Lung (tissue), 12 donors: Measurements from ENCODE around the gene ASB6. TPM values are rescaled to one million over a fixed set of nuclear protein-coding genes. Genes with fewer than 3 reads are reported as not detected.

Experiments
- ATAC-seq: fragments of 200-7000 bp; cut with Tn5 transposase; one replicate; pipeline ENCODE4 v1.9.1; 2020; ENCODE audit warnings: moderate number of reproducible peaks; ENCODE audit not compliant: insufficient read depth, low FRiP score
- DNase-seq, 3 donors: peaks; one replicate each; pipeline ENCODE4 v3.0.0-alpha.2; 2013 to 2017
- H3K27ac ChIP-seq, 2 donors: one replicate each; pipeline ENCODE4 v1.5.1; 2013; ENCODE audit warnings: mild to moderate bottlenecking in 2 of 2, moderate library complexity in 2 of 2, control low read depth in 1 of 2, inconsistent platforms in 1 of 2, low read depth in 1 of 2, low read length in 1 of 2
- H3K27me3 ChIP-seq, 3 donors: one replicate each; pipeline ENCODE4 v1.5.1; 2013; ENCODE audit warnings: low read length in 2 of 3; ENCODE audit not compliant: control insufficient read depth in 3 of 3, insufficient read depth in 3 of 3
- H3K36me3 ChIP-seq, 4 donors: one replicate each; pipeline ENCODE4 v1.5.1; 2013; ENCODE audit warnings: low read length in 4 of 4, mild to moderate bottlenecking in 1 of 4, moderate library complexity in 1 of 4; ENCODE audit not compliant: control insufficient read depth in 4 of 4, insufficient read depth in 4 of 4
- H3K4me1 ChIP-seq, 5 donors: one replicate each; pipeline ENCODE4 v1.5.1; 2013; ENCODE audit warnings: low read length in 5 of 5, mild to moderate bottlenecking in 2 of 5, moderate library complexity in 1 of 5; ENCODE audit not compliant: control insufficient read depth in 5 of 5, insufficient read depth in 5 of 5
- H3K4me3 ChIP-seq: one replicate; pipeline ENCODE4 v1.5.1; 2013; ENCODE audit warnings: mild to moderate bottlenecking, control low read depth, moderate library complexity
- H3K9ac ChIP-seq, 2 donors: one replicate each; pipeline ENCODE4 v1.5.1; 2013; ENCODE audit warnings: low read length in 2 of 2, control low read depth in 1 of 2; ENCODE audit not compliant: insufficient read depth in 1 of 2
- H3K9me3 ChIP-seq, 4 donors: one replicate each; pipeline ENCODE4 v1.5.1; 2013; ENCODE audit warnings: low read length in 3 of 4, mild to moderate bottlenecking in 1 of 4, moderate library complexity in 1 of 4; ENCODE audit not compliant: control insufficient read depth in 4 of 4, insufficient read depth in 3 of 4
- CTCF ChIP-seq: IDR thresholded peaks from 2 replicates; pipeline ENCODE4 v1.5.1; 2012; ENCODE audit warnings: mild to moderate bottlenecking; ENCODE audit errors: control extremely low read depth, extremely low read depth
- WGBS, 2 donors: extraction: QIAGEN DNeasy Blood & Tissue Kit; methylation state at CpG; one replicate each; pipeline ENCODE4 v1.1.7; 2013; 5-methylcytosine and 5-hydroxymethylcytosine counted together
- polyA plus RNA-seq, 2 donors: library from polyadenylated mRNA; stranded (reverse); fragments of 200-250 nt; gene quantifications; one replicate each; pipeline ENCODE4 v1.2.1, GENCODE V29; 2013
- total RNA-seq, 2 donors: library from RNA; depleted of rRNA in 1 of 2; stranded (reverse); fragments of >200 nt in 1 of 2; gene quantifications; one replicate each; pipeline ENCODE4 v1.2.1, GENCODE V29; 2014 to 2021
- donor health status: control.
- donor health status: control.
- donor health status: Bipolar disorder and iron deficiency.
- donor health status: healthy.
- donor health status: DM: yes; HTN: yes; CAD: no.

The ASB6 gene
- total and polyA plus RNA-seq, 4 donors: 11.8 to 19.5 (median 16.1) TPM

GRCh38 chr9:129609486-129610212 lies 32.3 kb downstream of the ASB6 start:
- Histone ChIP-seq H3K27me3 (no peaks in the 10 kb centered on the region), H3K27ac (peak overlapping the region; percentile 55 to 81), H3K9me3 (no peaks in the 10 kb centered on the region), H3K36me3 (no peaks in the 10 kb centered on the region), H3K4me3 (no peak overlapping the region), H3K4me1 (peaks cover 0 to 30% (median 23%) of the 10 kb centered on the region in 5 donors), H3K9ac (peak overlapping the region in 1 of 2 donors; percentile 49)
- ATAC-seq (no peak), DNase-seq (peak; percentile 52 to 62 (median 55))
- no peak for TF ChIP-seq CTCF
- 14 to 17% methylated on average over 16 to 29 of the region's 30 CpGs for WGBS, 2 donors

- no peak for TF ChIP-seq CTCF
- Histone ChIP-seq H3K27ac (peak overlapping the region in 1 of 2 donors; percentile 69), H3K4me3 (no peak overlapping the region), H3K9me3 (no peaks in the 10 kb centered on the region), H3K36me3 (no peaks in the 10 kb centered on the region), H3K4me1 (peaks cover 0 to 32% (median 23%) of the 10 kb centered on the region in 5 donors), H3K9ac (no peak overlapping the region), H3K27me3 (no peaks in the 10 kb centered on the region)
- DNase-seq (no peak), ATAC-seq (no peak)
- WGBS, 2 donors: 81 to 84% methylated on average over 27 of the region's 27 CpGs
Observed at GRCh38 chr9:129608561-129609481, 33.1 kb downstream of the ASB6 start.

- WGBS, 2 donors: 68% methylated on average over 6 of the region's 6 CpGs
- no peak for TF ChIP-seq CTCF
- Histone ChIP-seq H3K27ac (peak overlapping the region; percentile 11 to 87), H3K9me3 (no peaks in the 10 kb centered on the region), H3K4me1 (peaks cover 0 to 42% (median 23%) of the 10 kb centered on the region in 5 donors), H3K4me3 (no peak overlapping the region), H3K9ac (no peak overlapping the region), H3K27me3 (no peaks in the 10 kb centered on the region), H3K36me3 (no peaks in the 10 kb centered on the region)
- ATAC-seq (no peak), DNase-seq (no peak)
Observed at GRCh38 chr9:129607027-129607387, 34.9 kb downstream of the ASB6 start.
